ENCODE results near the gene HOXC10. TPM values are rescaled to one million over a fixed set of nuclear protein-coding genes. Genes with fewer than 3 reads are reported as not detected.

HOXC10 gene
- total RNA-seq, 1 experiment from 2014 or later: 3.8 TPM

DNA sequence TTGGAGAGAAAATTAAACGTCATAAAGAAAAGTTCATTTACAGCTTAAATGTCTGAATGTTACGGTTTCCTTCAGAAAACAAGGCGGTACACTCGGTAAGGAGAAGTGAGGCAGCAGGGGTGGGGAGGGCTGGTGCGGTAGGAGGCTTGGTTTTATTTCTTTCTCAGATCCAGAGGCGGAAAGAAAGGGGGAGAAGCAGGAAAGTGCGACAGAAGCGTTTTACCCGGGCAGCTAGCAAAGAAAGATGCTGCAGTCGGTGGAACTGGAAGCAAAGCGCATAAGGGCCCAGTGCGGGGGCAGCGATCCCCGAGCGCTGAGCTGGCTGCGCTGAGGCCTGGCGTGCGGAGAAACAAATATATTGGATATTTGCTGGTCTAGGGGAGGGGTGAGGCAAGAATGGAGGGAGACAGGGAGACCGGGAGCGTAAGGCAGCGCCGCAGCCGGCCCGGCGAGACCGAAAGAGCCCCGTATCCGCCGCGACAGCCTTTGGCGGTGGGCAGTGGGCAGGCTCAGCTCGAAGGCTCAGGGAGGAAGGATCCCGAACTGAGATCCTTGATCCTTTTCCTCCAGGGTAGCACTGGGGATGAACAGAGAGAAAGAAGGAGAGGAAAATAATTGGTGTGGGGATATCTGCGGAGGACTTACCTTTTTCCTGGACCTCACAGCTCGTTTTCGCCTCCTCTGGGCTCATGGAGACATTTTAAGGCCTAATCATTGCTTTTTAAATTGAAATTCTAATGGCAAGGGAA, 18.4 kb upstream of the HOXC10 start:
- ChIA-PET POLR2A (no interaction called here), RAD21 (ENCODE audit: low non-redundant PET in 1 of 2, low total read pairs in 2 of 2, uncharacterized antibody in 2 of 2, unreplicated experiment in 2 of 2) (no interaction called here), CTCF (no interaction called here)
- BruUV-seq (replicated peaks): no TSS peak
- no peaks in the 10 kb centered on the region for H3K79me2 ChIP-seq (ENCODE audit: insufficient read depth, low read length)
- H3K9ac ChIP-seq (ENCODE audit: low read length): no peak overlapping the region
- TF ChIP-seq EZH2phosphoT487 (IDR thresholded peaks at IDR 0.05; ENCODE audit: borderline replicate concordance): no peak
- TF ChIP-seq YY1 (IDR thresholded peaks at IDR 0.05; ENCODE audit: extremely low read depth, insufficient replicate concordance, low read depth, low read length): no peak
- no peak for TF ChIP-seq ELF1 (IDR thresholded peaks at IDR 0.05; ENCODE audit: borderline replicate concordance, low read depth)
- no peaks in the 10 kb centered on the region for H4K20me1 ChIP-seq (ENCODE audit: insufficient read depth)
- H3K36me3 ChIP-seq (ENCODE audit: control insufficient read depth in 1 of 2, insufficient read depth in 2 of 2, low read length in 2 of 2): no peaks in the 10 kb centered on the region
- no peaks in the 10 kb centered on the region for H3K4me1 ChIP-seq (ENCODE audit: control insufficient read depth in 1 of 2, insufficient read depth in 2 of 2, low read length in 2 of 2)
- no peak overlapping the region for H3K4me2 ChIP-seq (ENCODE audit: low read length)
- no peaks in the 10 kb centered on the region for H3K9me3 ChIP-seq (ENCODE audit: control insufficient read depth in 1 of 2, insufficient read depth in 1 of 2, low read depth in 1 of 2, low read length in 2 of 2)
- no peaks in the 10 kb centered on the region for H3K9me2 ChIP-seq (ENCODE audit: insufficient read depth)
- DNase-seq (ENCODE audit: low read depth, low spot score) (no peak), ATAC-seq (no peak)
- no peak overlapping the region for H2AFZ ChIP-seq (ENCODE audit: low read depth, low read length, poor library complexity, severe bottlenecking)
- no peak overlapping the region for H3K4me3 ChIP-seq (replicated peaks in 1 of 2; ENCODE audit: low read depth in 1 of 2, low read length in 2 of 2)
- H3K27ac ChIP-seq (ENCODE audit: low read depth, low read length): no peak overlapping the region
- H3K27me3 ChIP-seq (ENCODE audit: insufficient read depth, low read length): peaks cover 4% of the 10 kb centered on the region; the same call in 1 of the 2 replicates
- intact Hi-C loops (cut with micrococcal nuclease): no loop called here

DNA sequence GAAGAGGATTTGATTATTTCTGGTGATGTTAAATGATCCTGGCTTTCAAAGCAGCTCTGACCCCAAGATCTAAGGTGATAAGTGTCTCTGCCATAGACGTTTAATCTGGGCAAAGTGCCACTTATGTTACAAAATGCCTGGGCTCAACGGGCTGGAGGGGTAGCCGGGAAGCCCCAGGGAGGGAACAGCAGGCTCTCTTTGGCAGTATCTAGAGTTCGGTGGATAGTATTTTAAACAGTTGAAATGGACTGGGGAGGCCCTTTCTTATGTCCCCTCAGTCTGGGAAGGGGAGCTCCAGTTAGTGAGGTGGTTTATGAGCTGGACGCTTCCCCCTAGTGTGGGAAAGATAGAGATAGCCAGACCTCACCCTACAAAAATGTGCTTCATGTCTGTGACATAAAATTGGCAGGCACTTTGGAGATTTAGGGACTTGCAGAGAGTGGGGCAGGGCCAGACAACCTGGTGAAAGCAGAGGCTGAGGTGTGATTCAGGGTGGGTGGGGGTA, 17.5 kb upstream of the HOXC10 start:
- CTCF ChIA-PET: no interaction called here
- Histone ChIP-seq H3K27me3 (ENCODE audit: insufficient read depth, low read length) (peaks cover 4% of the 10 kb centered on the region; the same call in 1 of the 2 replicates), H3K27ac (ENCODE audit: low read depth, low read length) (no peak overlapping the region), H2AFZ (ENCODE audit: low read depth, low read length, poor library complexity, severe bottlenecking) (no peak overlapping the region), H3K79me2 (ENCODE audit: insufficient read depth, low read length) (no peaks in the 10 kb centered on the region), H3K9me3 (ENCODE audit: control insufficient read depth in 1 of 2, insufficient read depth in 1 of 2, low read depth in 1 of 2, low read length in 2 of 2) (no peaks in the 10 kb centered on the region), H3K4me1 (ENCODE audit: control insufficient read depth in 1 of 2, insufficient read depth in 2 of 2, low read length in 2 of 2) (no peaks in the 10 kb centered on the region), H3K9ac (ENCODE audit: low read length) (no peak overlapping the region), H3K9me2 (ENCODE audit: insufficient read depth) (no peaks in the 10 kb centered on the region), H3K36me3 (ENCODE audit: control insufficient read depth in 1 of 2, insufficient read depth in 2 of 2, low read length in 2 of 2) (no peaks in the 10 kb centered on the region), H3K4me3 (replicated peaks in 1 of 2; ENCODE audit: low read depth in 1 of 2, low read length in 2 of 2) (no peak overlapping the region), H4K20me1 (ENCODE audit: insufficient read depth) (no peaks in the 10 kb centered on the region), H3K4me2 (ENCODE audit: low read length) (no peak overlapping the region)
- POLR2A ChIA-PET: no interaction called here
- BruUV-seq (replicated peaks): no TSS peak
- intact Hi-C loops (cut with micrococcal nuclease): no loop called here
- RAD21 ChIA-PET (ENCODE audit: low non-redundant PET in 1 of 2, low total read pairs in 2 of 2, uncharacterized antibody in 2 of 2, unreplicated experiment in 2 of 2): no interaction called here
- no peak for DNase-seq (ENCODE audit: low read depth, low spot score)
- TF ChIP-seq ZFX (IDR thresholded peaks at IDR 0.05) (no peak), JUND (IDR thresholded peaks at IDR 0.05) (no peak), ELF1 (IDR thresholded peaks at IDR 0.05; ENCODE audit: borderline replicate concordance, low read depth) (no peak), SP1 (IDR thresholded peaks at IDR 0.05; ENCODE audit: low read depth) (no peak), POLR2AphosphoS5 (IDR thresholded peaks at IDR 0.05; ENCODE audit: low read depth, low read length) (no peak), CEBPB (IDR thresholded peaks at IDR 0.05; ENCODE audit: low read depth) (no peak), POLR2A (IDR thresholded peaks at IDR 0.05; ENCODE audit: borderline replicate concordance, extremely low read depth, insufficient read depth, insufficient read length) (no peak), SRF (IDR thresholded peaks at IDR 0.05; ENCODE audit: low read depth) (no peak), SIN3A (IDR thresholded peaks at IDR 0.05; ENCODE audit: low read depth) (no peak), EZH2 (IDR thresholded peaks at IDR 0.05) (no peak)
- TF ChIP-seq, protein P1, sequence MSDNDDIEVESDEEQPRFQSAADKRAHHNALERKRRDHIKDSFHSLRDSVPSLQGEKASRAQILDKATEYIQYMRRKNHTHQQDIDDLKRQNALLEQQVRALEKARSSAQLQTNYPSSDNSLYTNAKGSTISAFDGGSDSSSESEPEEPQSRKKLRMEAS (IDR thresholded peaks at IDR 0.05): no peak
- TF ChIP-seq, protein P2, sequence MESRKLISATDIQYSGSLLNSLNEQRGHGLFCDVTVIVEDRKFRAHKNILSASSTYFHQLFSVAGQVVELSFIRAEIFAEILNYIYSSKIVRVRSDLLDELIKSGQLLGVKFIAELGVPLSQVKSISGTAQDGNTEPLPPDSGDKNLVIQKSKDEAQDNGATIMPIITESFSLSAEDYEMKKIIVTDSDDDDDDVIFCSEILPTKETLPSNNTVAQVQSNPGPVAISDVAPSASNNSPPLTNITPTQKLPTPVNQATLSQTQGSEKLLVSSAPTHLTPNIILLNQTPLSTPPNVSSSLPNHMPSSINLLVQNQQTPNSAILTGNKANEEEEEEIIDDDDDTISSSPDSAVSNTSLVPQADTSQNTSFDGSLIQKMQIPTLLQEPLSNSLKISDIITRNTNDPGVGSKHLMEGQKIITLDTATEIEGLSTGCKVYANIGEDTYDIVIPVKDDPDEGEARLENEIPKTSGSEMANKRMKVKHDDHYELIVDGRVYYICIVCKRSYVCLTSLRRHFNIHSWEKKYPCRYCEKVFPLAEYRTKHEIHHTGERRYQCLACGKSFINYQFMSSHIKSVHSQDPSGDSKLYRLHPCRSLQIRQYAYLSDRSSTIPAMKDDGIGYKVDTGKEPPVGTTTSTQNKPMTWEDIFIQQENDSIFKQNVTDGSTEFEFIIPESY (IDR thresholded peaks at IDR 0.05; ENCODE audit: extremely low read depth, insufficient replicate concordance, low read length): no peak
- TF ChIP-seq, protein P3, sequence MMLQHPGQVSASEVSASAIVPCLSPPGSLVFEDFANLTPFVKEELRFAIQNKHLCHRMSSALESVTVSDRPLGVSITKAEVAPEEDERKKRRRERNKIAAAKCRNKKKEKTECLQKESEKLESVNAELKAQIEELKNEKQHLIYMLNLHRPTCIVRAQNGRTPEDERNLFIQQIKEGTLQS (IDR thresholded peaks at IDR 0.05): no peak
- no peak for ATAC-seq
